Inferior parietal cortex (tissue), 1 donor: ENCODE measurements around the gene ZNF865.
A peak's percentile ranks its signal among the peaks of the same experiment; 100 is the strongest.

ENCODE experiments used
- DNase-seq: peaks from one replicate; pipeline ENCODE4 v3.0.0-alpha.2; 2016; ENCODE audit errors: extremely low spot score

The ZNF865 gene

DNA sequence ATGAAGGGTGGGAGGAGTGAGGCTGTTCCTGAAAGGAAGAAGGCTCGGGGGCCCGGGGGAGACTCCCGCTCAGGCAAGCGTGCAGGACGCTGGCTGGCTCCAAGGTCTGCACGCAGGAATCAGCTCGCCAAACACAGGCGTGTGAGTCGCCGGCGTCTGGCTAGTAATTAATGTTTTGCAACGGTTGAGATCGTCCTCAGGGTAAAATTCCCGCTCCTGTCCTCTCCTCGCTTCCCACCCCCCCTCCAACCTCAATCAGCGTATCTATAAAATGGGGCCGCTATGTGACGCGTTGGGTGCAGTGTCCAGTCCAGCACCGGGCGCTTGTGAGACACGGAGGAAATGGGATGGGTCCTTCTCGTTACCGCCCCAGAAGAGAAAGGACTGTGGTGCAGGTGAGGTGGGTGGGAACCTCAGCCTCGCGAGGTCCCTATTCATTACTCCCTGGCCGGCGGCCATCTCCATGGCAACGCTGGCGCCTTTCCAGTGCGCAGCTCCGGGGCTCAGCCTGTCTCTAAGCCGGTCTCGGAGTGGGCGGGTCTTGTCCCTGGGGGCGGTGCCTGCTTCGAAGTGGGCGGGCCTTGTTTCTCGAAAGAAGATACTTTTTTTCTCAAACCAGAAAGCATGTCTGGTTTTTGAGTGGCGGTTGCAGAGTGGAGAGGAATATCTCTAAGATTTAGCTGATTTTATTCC lies 18.3 kb upstream of the ZNF865 start:
- peak; percentile 86 for DNase-seq

DNA sequence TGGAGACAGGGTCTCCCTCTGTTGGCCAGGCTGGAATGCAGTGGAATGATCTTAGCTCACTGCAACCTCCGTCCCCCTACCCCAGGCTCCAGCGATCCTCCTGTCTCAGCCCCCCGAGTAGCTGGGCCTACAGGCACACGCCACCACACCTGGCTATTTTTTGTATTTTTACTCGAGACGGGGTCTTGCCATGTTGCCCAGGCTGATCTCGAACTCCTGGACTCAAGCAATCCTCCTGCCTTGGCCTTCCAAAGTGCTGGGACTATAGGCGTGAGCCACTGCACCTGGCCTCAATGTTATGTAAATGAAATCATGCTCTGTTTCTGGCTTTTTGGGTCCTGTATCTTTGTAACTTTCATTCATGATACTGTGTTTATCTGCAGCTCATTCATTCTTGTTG lies 16.7 kb upstream of the ZNF865 start:
- no peak for DNase-seq

GRCh38 chr19:55590109-55590508 lies 15.3 kb upstream of the ZNF865 start:
- no peak for DNase-seq

GRCh38 chr19:55590617-55591016 lies 14.8 kb upstream of the ZNF865 start:
- no peak for DNase-seq

- DNase-seq = no peak
Measured at GRCh38 chr19:55591555-55591954, 13.9 kb upstream of the ZNF865 start.

DNA sequence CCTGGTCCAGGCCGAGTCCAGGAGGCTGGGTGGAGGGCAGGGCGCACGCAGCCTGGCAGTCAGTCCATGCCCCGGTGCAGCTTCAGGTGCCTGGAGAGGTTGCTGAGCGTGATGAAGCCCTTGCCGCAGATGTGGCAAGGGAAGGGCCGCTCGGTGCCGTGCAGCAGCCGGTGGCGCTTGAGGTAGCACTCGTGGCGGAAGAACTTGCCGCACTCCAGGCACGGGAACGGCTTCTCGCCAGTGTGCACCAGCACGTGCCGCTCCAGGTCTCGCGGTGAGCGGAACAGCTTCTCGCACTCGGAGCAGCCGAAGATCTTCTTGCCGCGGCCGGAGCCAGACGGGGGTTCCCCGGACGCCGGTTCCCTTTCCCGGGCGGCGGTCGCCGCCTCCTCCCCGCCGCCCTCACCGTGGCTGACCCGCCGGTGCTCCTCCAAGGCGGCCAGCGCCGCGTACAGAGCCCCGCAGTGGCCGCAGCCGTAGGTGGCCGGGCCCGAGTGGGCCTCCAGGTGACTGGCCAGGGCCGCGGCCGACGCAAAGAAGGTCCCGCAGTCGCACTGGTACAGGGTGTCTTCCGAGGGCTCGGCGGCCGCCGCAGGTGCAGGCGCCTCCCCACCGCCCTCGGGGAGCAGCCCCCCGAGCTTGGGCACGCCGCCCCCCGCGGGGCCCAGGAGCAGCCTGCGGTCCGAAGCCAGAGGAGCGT lies 12.9 kb upstream of the ZNF865 start:
- no peak for DNase-seq

DNA sequence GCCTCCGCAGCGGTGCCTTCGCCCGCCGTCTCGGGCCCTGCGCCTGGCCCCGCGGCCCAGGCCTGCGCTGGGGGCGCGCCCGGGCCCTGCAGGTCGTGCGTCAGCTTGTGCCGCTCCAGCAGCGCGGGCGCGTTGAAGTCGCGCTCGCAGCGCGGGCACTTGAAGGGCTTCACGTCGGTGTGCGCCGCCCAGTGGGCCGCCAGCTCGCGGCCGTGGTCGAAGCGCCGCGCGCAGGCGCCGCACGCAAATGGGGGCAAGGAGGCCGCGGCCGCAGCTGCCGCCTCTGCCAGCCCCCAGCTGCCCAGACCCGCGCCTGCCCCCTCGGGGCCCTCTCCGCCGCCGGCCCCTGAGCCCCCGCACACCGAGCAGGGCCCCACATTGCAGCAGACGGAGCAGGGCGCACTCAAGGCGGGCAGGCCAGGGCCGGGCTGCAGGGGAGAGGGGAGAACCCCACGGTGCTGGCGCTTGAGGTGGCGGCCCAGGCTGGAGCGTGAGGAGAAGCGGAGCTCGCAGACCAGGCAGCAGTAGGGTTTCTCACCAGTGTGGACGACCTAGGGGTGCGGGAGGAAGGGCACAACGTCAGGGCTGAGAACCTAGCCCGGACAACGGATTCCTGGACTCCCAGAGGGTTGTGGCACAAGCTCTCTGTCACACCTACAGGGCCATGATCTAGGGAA lies 12.2 kb upstream of the ZNF865 start:
- DNase-seq = no peak

DNA sequence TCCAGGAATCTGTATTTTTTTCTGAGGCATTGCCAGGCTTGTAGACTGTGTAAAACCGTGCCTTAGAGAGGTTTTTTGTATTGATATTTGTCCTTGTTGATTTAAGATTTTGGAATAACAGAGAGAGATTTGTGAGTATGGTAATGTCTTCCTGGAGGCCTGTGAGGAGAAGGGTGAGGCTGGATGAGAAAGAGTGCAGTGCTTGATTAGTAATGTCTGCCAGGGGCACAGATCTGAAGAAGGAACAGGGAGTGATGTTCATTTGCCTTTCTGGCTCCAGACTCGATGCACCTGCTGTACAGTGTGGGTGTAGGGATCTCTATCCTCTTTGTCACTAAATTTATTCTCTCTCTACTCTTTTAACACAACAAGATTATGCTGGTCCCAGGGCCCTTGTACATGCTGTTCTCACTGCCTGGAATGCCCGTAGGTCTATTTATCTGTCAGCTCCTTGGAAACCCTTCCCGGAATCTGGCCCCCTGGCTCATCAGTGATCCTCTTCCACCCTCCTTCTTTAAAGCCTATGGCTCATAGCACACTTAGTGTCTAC lies 10.4 kb upstream of the ZNF865 start:
- no peak for DNase-seq

DNA sequence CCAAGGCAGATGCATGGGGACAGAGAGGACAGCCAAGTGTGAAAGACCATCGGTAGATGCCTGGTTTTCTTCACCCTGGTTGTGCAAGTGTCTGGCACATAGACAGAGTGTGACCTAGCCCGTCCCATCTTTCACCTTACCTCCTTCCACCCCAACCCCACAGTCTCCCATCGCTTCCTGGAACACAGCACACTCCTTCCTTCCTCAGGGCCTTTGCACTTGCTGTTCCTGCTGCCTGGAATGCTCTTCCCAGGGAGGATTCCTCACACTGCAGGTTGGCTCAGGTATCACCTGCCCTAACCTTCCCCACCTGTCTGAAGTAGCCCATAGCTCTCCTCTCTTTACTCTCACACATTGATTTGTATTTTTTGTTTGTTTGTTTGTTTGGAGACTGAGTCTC lies 9.1 kb upstream of the ZNF865 start:
- DNase-seq = no peak

DNA sequence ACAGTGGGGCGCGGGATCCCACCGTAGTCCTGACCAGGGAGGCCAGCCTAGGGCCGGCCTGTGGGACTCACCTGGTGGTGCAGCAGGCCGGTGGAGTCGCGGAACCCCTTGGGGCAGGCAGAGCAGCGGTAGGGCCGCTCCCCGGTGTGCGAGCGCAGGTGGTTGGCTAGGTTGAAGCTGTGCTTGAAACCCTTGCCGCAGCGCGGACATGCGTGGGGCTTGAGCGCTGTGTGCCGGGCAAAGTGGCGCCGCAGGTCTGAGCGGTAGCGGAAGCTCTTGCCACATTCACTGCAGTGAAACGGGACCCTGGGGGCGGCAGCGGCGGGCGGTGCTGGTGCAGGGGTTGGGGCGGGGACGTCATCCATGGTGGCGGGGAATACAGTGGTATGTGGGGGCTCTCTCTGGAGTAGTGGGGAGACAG lies 7.9 kb upstream of the ZNF865 start:
- DNase-seq = no peak

DNA sequence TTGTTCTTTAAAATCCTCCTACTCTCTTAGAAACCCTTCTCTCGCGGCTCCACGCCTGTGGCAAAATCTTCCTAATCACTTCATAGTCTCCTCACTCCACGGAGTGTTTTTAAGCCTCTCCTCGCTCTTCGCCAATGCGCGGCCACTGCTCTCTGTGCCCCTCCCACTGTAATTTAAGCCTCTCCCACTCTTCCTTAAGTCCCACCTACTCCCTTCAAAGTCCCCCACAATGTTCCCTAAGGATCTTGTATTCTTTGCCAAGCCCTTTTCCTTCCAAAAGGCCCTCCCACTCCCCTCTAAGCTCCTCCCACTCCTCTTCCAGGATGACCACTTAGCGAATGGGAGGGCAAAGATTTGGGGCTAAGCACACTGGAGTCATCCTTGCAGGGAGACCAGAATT lies 7.4 kb upstream of the ZNF865 start:
- no peak for DNase-seq

GRCh38 chr19:55598719-55599467 lies 6.6 kb upstream of the ZNF865 start:
- DNase-seq = peak; percentile 79

- peak; percentile 96 for DNase-seq
Measured at GRCh38 chr19:55599468-55599841, 6.0 kb upstream of the ZNF865 start, which contains the start of gene FIZ1. FIZ1 (minus strand) TSS chr19:55599517; CDS start chr19:55597865, 1,652 bp downstream.

GRCh38 chr19:55599842-55600661 lies 5.4 kb upstream of the ZNF865 start, which contains the start of gene ZNF524:
ZNF524 (plus strand) TSS chr19:55600288; CDS start chr19:55602113, 1,825 bp downstream.
- peak; percentile 94 for DNase-seq

- DNase-seq = no peak
Measured at GRCh38 chr19:55600662-55601028, 4.8 kb upstream of the ZNF865 start.

DNA sequence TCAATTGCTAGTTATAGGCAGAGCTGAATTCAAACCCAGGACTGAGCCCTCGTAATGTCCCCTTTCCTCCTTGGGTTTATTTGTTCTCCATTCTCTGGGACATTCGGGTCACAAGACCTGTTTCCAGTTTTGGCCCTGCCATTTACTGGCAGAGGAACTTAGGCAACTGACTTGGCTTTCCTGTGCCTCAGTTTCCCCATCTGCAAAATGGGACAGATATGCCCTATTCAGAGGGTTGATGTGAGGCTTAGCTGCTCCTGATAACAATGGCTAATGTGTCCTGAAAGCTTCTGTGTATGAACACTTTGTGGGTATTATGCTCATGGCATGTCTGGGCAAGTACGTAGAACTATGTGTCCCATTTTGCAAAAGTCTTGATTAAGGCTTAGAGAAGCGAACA lies 4.4 kb upstream of the ZNF865 start:
- DNase-seq = no peak

GRCh38 chr19:55602104-55603001 lies 3.1 kb upstream of the ZNF865 start:
- DNase-seq = no peak

DNA sequence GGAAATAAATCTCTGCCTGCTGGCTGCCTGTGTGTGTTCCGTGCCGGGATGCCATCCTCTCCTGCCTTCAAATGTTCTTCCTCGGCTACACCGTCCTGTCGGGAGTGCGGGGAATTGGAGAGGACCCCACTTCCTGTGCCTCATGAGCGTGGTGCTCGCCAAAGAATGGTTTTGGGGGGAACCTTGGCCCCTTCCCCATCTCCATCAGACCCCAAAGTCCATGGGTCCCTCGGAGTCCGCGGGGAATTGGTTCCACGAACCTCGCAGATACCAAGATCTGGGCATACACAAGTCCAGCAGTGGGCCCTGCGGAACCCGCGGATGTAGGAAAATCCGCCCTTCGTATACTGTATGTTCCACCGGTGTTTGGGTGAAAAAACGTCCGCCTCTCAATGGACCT lies 2.3 kb upstream of the ZNF865 start:
- DNase-seq = no peak

DNA sequence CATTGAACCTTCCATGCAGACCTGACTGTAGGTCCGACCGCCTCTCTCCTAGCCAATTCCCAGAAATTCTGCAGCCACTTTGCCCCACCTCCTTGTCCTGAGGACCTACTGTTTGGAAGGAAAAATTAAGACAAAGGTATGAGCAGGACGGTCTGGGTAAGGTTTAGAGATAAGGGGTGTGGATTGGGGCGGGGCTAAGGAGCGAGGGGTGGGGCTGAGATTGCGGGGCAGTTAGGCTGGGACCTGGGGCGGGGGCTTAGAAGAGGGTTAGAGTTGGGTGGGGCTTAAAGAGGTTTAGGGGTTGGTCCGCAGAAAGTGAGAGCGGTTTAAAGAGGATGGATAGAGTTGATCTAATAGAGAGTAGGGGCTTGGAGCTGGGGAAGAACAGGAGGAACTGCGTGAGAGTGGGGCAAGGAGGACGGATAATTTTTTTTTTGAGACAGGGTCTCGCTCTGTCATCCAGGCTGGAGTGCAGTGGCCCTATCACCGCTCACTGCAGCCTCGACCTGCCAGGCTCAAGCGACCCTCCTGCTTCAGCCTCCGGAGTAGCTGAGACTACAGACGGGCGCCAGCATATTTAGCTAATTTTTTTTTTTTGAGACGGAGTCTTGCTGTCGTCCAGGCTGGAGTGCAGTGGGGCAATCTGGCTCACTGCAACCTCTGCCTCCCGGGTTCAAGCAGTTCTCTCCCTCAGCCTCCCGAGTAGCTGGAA lies 1.7 kb upstream of the ZNF865 start:
- DNase-seq = no peak
